Testis (tissue), 2 donors: Measurements from ENCODE around the gene CYREN.

Experiments used
- CTCF ChIP-seq, 3 experiments: fragments of 450-650 bp in 2 of 3; fragments of 200-600 bp in 1 of 3; sonication (generic) in 1 of 3; IDR thresholded peaks; one replicate each; pipeline ENCODE4 v1.5.1; 2016 to 2019; ENCODE audit warnings: antibody characterized with exemption in 3 of 3, mild to moderate bottlenecking in 2 of 3, moderate library complexity in 1 of 3
- POLR2A ChIP-seq: fragments of 450-650 bp; IDR thresholded peaks from one replicate; pipeline ENCODE4 v1.6.1; 2017; ENCODE audit warnings: antibody characterized with exemption, mild to moderate bottlenecking, moderate library complexity

DNA sequence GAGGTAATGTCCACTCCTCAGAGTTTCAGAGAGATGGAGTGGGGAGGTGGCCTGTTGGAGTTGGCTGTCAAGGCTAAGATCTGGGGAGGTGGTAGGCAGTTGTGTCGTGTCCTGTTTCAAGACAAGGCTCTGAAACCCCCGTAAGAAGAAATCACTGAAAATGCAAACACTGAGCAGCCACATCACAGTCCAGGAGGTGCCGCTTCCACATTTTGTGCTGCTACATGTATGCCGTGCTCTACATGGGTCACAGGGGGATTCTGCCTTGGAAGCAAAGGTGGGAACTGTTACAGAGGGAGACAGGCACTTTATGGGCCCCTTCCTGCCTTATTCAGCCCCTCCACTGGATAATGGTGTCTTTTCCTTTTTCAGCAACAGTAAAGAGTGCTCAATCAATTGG is 28.9 kb upstream of the CYREN start:
- no peak for TF ChIP-seq POLR2A
- no peak for TF ChIP-seq CTCF (IDR thresholded peaks at IDR 0.05)
